22Rv1 (cell line): ENCODE measurements around the gene ETFB.

ENCODE experiments used
- H3K27ac ChIP-seq: fragments of 450-650 bp; 2 replicates; pipeline ENCODE4 v1.5.1; 2017
- CTCF ChIP-seq: fragments of 450-650 bp; IDR thresholded peaks from 2 replicates; pipeline ENCODE4 v1.5.1; 2017; ENCODE audit warnings: mild to moderate bottlenecking
- ZFX ChIP-seq: fragments of 450-650 bp; IDR thresholded peaks from 2 replicates; pipeline ENCODE4 v1.6.1; 2017; ENCODE audit warnings: antibody characterized with exemption, borderline replicate concordance

The ETFB gene

GRCh38 chr19:51357952-51358351 lies 8.2 kb downstream of the ETFB start:
- H3K27ac ChIP-seq: no peak overlapping the region
- TF ChIP-seq ZFX (no peak), CTCF (no peak)

- no peak overlapping the region for H3K27ac ChIP-seq
- TF ChIP-seq ZFX (no peak), CTCF (no peak)
Measured at GRCh38 chr19:51356159-51356801, 9.9 kb downstream of the ETFB start.

GRCh38 chr19:51354742-51355148 lies 11.4 kb downstream of the ETFB start:
- H3K27ac ChIP-seq: no peak overlapping the region
- no peak for TF ChIP-seq ZFX
- no peak for TF ChIP-seq CTCF

GRCh38 chr19:51354103-51354741 lies 12.0 kb downstream of the ETFB start:
- no peak for TF ChIP-seq CTCF
- no peak overlapping the region for H3K27ac ChIP-seq

- TF ChIP-seq ZFX: no peak
- TF ChIP-seq CTCF: no peak
- H3K27ac ChIP-seq: no peak overlapping the region
Measured at GRCh38 chr19:51352783-51353360, 13.3 kb downstream of the ETFB start.

- TF ChIP-seq CTCF: no peak
- TF ChIP-seq ZFX: no peak
- H3K27ac ChIP-seq: no peak overlapping the region
Measured at GRCh38 chr19:51351266-51351990, 14.8 kb downstream of the ETFB start.
